ENCODE measurements around the gene CDK7.

GRCh38 chr5:69211200-69211599 is 23.5 kb upstream of the CDK7 start:
- TF ChIP-seq CTCF (IDR thresholded peaks at IDR 0.05; ENCODE audit: low read length) (no peak), EZH2 (optimal IDR thresholded peaks at IDR 0.05; ENCODE audit: low read depth, low read length) (no peak)
